GM18520 (cell line): Measurements from ENCODE around the gene ARHGAP5.

Source experiments
- ATAC-seq: cut with Tn5 transposase; IDR thresholded peaks from one replicate; pipeline ENCODE4 v1.9.1; 2021; ENCODE audit not compliant: unreplicated experiment

ARHGAP5 gene

GRCh38 chr14:32077081-32078022, at the start of gene ARHGAP5:
Gene ARHGAP5 (plus strand): TSS chr14:32077304. CDS start chr14:32090670, 13,366 bp downstream.
- peak; percentile 9 for ATAC-seq

- no peak for ATAC-seq
Measured at GRCh38 chr14:32028599-32028998, 48.5 kb upstream of the ARHGAP5 start.

- no peak for ATAC-seq
Measured at GRCh38 chr14:32033543-32033942, 43.6 kb upstream of the ARHGAP5 start.

GRCh38 chr14:32038876-32039275, 38.2 kb upstream of the ARHGAP5 start:
- no peak for ATAC-seq

- ATAC-seq: no peak
Measured at GRCh38 chr14:32039401-32040030, 37.6 kb upstream of the ARHGAP5 start.

GRCh38 chr14:32043624-32044023, 33.5 kb upstream of the ARHGAP5 start:
- no peak for ATAC-seq

GRCh38 chr14:32044454-32044853, 32.6 kb upstream of the ARHGAP5 start:
- no peak for ATAC-seq

- ATAC-seq: no peak
Measured at GRCh38 chr14:32047791-32048190, 29.3 kb upstream of the ARHGAP5 start.

- ATAC-seq: no peak
Measured at GRCh38 chr14:32049361-32050088, 27.6 kb upstream of the ARHGAP5 start.

- no peak for ATAC-seq
Measured at GRCh38 chr14:32050878-32051277, 26.2 kb upstream of the ARHGAP5 start.

GRCh38 chr14:32054536-32054935, 22.6 kb upstream of the ARHGAP5 start:
- ATAC-seq: no peak

GRCh38 chr14:32055175-32055574, 21.9 kb upstream of the ARHGAP5 start:
- no peak for ATAC-seq

- ATAC-seq: no peak
Measured at GRCh38 chr14:32059702-32060101, 17.4 kb upstream of the ARHGAP5 start.

- no peak for ATAC-seq
Measured at GRCh38 chr14:32064931-32065330, 12.2 kb upstream of the ARHGAP5 start.

GRCh38 chr14:32068708-32069107, 8.4 kb upstream of the ARHGAP5 start:
- no peak for ATAC-seq

- ATAC-seq: no peak
Measured at GRCh38 chr14:32070282-32070681, 6.8 kb upstream of the ARHGAP5 start.

GRCh38 chr14:32072676-32073075, 4.4 kb upstream of the ARHGAP5 start:
- no peak for ATAC-seq

GRCh38 chr14:32073537-32074189, 3.4 kb upstream of the ARHGAP5 start:
- ATAC-seq: no peak

GRCh38 chr14:32074887-32075572, 2.1 kb upstream of the ARHGAP5 start:
- ATAC-seq: no peak

- ATAC-seq: no peak
Measured at GRCh38 chr14:32075672-32076277, 1.3 kb upstream of the ARHGAP5 start.
